SU-DHL-6 (cell line): ENCODE measurements around the gene ASH1L.
A peak's percentile ranks its signal among the peaks of the same experiment; 100 is the strongest.

Source experiments
- H2AFZ ChIP-seq: fragments of 200-600 bp; sonication (generic); 2 replicates; pipeline ENCODE4 v1.6.1; 2014; ENCODE audit warnings: low read depth, mild to moderate bottlenecking, moderate library complexity, mixed read lengths, antibody characterized with exemption, low read length; ENCODE audit not compliant: severe bottlenecking
- H3F3A ChIP-seq: fragments of 200-600 bp; shearing (Covaris generic); 2 replicates; pipeline ENCODE4 v1.6.0; 2016; ENCODE audit warnings: antibody characterized with exemption, mild to moderate bottlenecking; ENCODE audit not compliant: insufficient read depth
- H3K27ac ChIP-seq: fragments of 200-600 bp; sonication (generic); 2 replicates; pipeline ENCODE4 v1.5.1; 2016; ENCODE audit warnings: low read depth, mild to moderate bottlenecking, low read length, moderate library complexity, mixed read lengths
- H3K27me3 ChIP-seq: fragments of 200-600 bp; sonication (generic), shearing (Covaris generic); 2 replicates; pipeline ENCODE4 v1.6.0; 2014; ENCODE audit warnings: mild to moderate bottlenecking, low read length
- H3K36me3 ChIP-seq: fragments of 200-600 bp; sonication (generic); 2 replicates; pipeline ENCODE4 v1.6.1; 2014; ENCODE audit warnings: mild to moderate bottlenecking, low read length, mixed read lengths
- H3K4me2 ChIP-seq: fragments of 300-600, 200-600 bp; shearing (Covaris generic), sonication (generic); 2 replicates; pipeline ENCODE4 v1.6.0; 2014; ENCODE audit warnings: low read length, low read depth, mild to moderate bottlenecking; ENCODE audit not compliant: poor library complexity, severe bottlenecking
- H3K4me3 ChIP-seq: fragments of 200-600 bp; sonication (generic); 2 replicates; pipeline ENCODE4 v1.5.1; 2014; ENCODE audit warnings: antibody characterized with exemption, low read length, mild to moderate bottlenecking, mixed read lengths; ENCODE audit not compliant: insufficient read depth, poor library complexity, severe bottlenecking
- H3K79me2 ChIP-seq: fragments of 200-600 bp; sonication (generic); 2 replicates; pipeline ENCODE4 v1.6.1; 2014; ENCODE audit warnings: mild to moderate bottlenecking, low read length, moderate library complexity; ENCODE audit not compliant: insufficient read depth
- H3K9ac ChIP-seq: fragments of 200-600 bp; sonication (generic); 2 replicates; pipeline ENCODE4 v1.7.0; 2014; ENCODE audit warnings: mild to moderate bottlenecking, low read length
- H3K9me2 ChIP-seq: fragments of 200-600 bp; sonication (generic); replicated peaks from 2 replicates; pipeline ENCODE4 v1.6.1; 2014; ENCODE audit warnings: low read length; ENCODE audit not compliant: insufficient read depth
- H3K9me3 ChIP-seq: fragments of 200-600 bp; sonication (generic); 2 replicates; pipeline ENCODE4 v1.6.1; 2014; ENCODE audit warnings: low read length, mixed read lengths; ENCODE audit not compliant: insufficient read depth
- H4K20me1 ChIP-seq: fragments of 200-600 bp; sonication (generic); 2 replicates; pipeline ENCODE4 v1.6.1; 2014; ENCODE audit warnings: low read depth, mild to moderate bottlenecking, antibody characterized with exemption, low read length, moderate library complexity, mixed read lengths
- EZH2phosphoT487 ChIP-seq: fragments of 200-600 bp; sonication (generic), shearing (Covaris generic); conservative IDR thresholded peaks from 2 replicates; pipeline ENCODE4 v1.6.1; 2018; ENCODE audit warnings: mild to moderate bottlenecking, antibody characterized with exemption, low read length, moderate library complexity, mixed read lengths
- TF ChIP-seq, protein P1 (sequence below): fragments of 200-600 bp; sonication (generic); IDR thresholded peaks from one replicate; pipeline ENCODE4 v1.5.1; 2017; ENCODE audit warnings: antibody characterized with exemption, mild to moderate bottlenecking, low read length, moderate library complexity; ENCODE audit not compliant: insufficient read depth, poor library complexity, severe bottlenecking

Gene ASH1L

DNA sequence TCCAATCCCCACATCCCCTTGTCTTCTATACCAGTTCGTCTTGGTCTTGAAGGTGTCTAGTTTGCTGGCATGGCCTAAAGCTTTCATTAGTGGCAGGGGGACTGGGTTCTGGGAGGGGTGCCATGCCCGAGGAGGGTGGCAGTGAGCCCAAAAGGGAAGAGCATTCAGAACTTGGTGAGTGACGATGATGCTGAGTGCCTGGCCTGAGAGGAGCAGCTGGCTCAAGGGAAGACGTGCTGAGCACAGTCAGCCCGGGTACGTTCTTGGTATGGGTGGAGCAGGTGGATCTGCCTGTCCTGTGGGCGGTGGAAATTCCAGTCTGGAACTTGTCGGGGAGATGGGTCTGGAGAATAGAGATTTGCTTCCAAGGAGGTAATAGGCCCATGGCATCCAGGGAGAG, 249.3 kb downstream of the ASH1L start:
- H3K4me3 ChIP-seq, result no peak overlapping the region
- H3K79me2 ChIP-seq, result peaks cover 44% of the 10 kb centered on the region
- no peak overlapping the region for H3K27ac ChIP-seq
- peaks cover 8% of the 10 kb centered on the region; the same call in 1 of the 2 replicates for H3K36me3 ChIP-seq
- H3K9ac ChIP-seq, result no peak overlapping the region
- H2AFZ ChIP-seq, result no peak overlapping the region
- H3K9me2 ChIP-seq, result no peaks in the 10 kb centered on the region
- H3K4me2 ChIP-seq, result no peak overlapping the region
- H4K20me1 ChIP-seq, result 0 out of 2 replicates have a peak, but pooled peaks cover 5% of the 10 kb centered on the region
- no peaks in the 10 kb centered on the region for H3K9me3 ChIP-seq
- TF ChIP-seq EZH2phosphoT487, result no peak
- TF ChIP-seq, protein P1, sequence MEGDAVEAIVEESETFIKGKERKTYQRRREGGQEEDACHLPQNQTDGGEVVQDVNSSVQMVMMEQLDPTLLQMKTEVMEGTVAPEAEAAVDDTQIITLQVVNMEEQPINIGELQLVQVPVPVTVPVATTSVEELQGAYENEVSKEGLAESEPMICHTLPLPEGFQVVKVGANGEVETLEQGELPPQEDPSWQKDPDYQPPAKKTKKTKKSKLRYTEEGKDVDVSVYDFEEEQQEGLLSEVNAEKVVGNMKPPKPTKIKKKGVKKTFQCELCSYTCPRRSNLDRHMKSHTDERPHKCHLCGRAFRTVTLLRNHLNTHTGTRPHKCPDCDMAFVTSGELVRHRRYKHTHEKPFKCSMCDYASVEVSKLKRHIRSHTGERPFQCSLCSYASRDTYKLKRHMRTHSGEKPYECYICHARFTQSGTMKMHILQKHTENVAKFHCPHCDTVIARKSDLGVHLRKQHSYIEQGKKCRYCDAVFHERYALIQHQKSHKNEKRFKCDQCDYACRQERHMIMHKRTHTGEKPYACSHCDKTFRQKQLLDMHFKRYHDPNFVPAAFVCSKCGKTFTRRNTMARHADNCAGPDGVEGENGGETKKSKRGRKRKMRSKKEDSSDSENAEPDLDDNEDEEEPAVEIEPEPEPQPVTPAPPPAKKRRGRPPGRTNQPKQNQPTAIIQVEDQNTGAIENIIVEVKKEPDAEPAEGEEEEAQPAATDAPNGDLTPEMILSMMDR, result no peak
- no peaks in the 10 kb centered on the region for H3K27me3 ChIP-seq
- H3F3A ChIP-seq, result peaks cover 13% of the 10 kb centered on the region

DNA sequence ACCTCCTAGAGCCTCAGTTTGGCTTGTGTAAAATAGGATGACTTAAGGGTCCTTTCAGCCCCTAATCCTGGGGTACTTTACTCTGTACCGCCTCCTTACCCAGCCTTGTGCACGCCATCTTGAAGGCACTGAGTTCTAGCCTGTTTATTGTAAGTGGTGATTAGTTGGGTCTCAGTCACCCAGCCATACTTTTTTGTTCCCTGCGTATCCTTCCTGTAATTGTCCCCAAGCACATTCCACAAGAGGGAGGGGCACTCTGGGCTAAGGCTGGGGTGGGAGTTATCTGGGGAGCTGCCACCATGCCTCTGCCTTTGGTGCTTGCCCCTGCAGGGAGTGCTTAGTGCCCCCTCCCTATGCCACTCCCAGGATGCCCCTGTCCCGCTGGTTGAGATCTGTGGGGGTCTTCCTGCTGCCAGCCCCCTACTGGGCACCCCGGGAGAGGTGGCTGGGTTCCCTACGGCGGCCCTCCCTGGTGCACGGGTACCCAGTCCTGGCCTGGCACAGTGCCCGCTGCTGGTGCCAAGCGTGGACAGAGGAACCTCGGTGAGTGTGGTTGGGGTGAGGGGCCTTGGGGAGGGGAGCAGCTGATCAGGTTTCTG, 253.1 kb downstream of the ASH1L start:
- no peaks in the 10 kb centered on the region for H3K9me3 ChIP-seq
- H3K27ac ChIP-seq, result peak overlapping the region; percentile 88
- no peaks in the 10 kb centered on the region for H3K9me2 ChIP-seq
- TF ChIP-seq, protein P1, result peak; percentile 11
- TF ChIP-seq EZH2phosphoT487, result no peak
- peak overlapping the region; percentile 85 for H3K4me2 ChIP-seq
- H3K9ac ChIP-seq, result peak overlapping the region; percentile 98
- peaks cover 8% of the 10 kb centered on the region; the same call in 1 of the 2 replicates for H3K36me3 ChIP-seq
- H2AFZ ChIP-seq, result no peak overlapping the region
- H3K79me2 ChIP-seq, result peaks cover 44% of the 10 kb centered on the region
- H3F3A ChIP-seq, result peaks cover 13% of the 10 kb centered on the region
- peak overlapping the region; percentile 93 for H3K4me3 ChIP-seq
- 0 out of 2 replicates have a peak, but pooled peaks cover 5% of the 10 kb centered on the region for H4K20me1 ChIP-seq
- H3K27me3 ChIP-seq, result no peaks in the 10 kb centered on the region

DNA sequence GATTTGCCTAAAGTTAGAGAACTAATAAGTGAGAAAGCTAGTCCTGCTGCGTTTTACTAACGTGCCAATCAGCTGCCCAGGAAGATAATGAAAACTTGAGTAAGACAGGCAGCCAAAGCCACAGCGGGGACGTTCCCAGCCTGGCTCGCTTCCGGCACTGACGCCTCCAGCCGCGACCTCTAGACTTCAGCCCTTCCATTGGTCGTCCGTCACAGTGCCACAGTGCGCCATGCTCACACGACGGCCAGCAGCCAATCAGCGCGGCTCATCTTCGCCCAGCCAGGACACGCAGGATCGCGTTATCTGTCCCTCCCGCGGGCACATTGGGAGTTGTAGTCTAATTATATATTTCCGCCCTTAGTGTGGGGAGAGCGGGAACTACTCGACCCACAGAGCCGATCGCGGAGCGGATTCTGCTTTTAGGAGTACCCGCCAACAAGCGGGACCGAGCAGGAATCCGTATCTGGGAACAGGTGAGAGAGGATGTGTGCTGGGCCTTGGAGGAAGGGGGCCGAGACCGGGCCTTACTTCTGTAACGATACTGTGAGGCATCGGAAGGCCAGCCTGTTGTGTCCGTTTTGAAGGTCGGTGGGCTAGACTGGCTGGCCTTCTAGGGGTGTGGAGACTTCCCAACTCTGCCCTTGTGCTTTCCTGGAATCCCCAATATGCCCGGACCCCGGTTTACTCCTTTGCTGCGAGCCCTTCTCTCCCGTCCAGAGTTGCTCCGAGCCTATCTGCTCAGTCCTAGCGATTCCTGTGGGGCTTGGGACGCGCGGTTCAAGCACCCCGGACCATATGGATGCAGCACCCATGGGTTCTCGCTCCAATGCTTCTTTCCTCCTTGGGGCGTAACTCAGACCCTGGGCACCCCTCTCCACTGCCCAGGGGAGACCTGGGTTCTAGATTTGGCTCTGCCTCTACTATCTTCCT, 253.8 kb downstream of the ASH1L start, which contains the start of gene FDPS:
Gene FDPS, plus strand, starts transcription at position 374 of the 930 bp plus-strand sequence. CDS start 924 bp downstream, outside the sequence.
- Histone ChIP-seq H3K4me2 (peak within 1 kb of the TSS; percentile 85), H4K20me1 (0 out of 2 replicates have a peak, but pooled peaks cover 5% of the 10 kb centered on the region), H3K9me2 (no peaks in the 10 kb centered on the region), H3K36me3 (peaks cover 8% of the 10 kb centered on the region; the same call in 1 of the 2 replicates), H3K79me2 (peaks cover 44% of the 10 kb centered on the region), H3F3A (peaks cover 13% of the 10 kb centered on the region), H2AFZ (no peak within 1 kb of the TSS), H3K9me3 (no peaks in the 10 kb centered on the region), H3K4me3 (peak within 1 kb of the TSS; percentile 93), H3K27me3 (no peaks in the 10 kb centered on the region), H3K9ac (peak within 1 kb of the TSS; percentile 98), H3K27ac (peak within 1 kb of the TSS; percentile 89)
- TF ChIP-seq EZH2phosphoT487, result no peak
- TF ChIP-seq, protein P1, result no peak
